MCF 10A (cell line): ENCODE results near the gene OBSCN. TPM values are rescaled to one million over a fixed set of nuclear protein-coding genes. Genes with fewer than 3 reads are reported as not detected.

Experiments
- BruUV-seq: library from RNA; stranded (reverse); fragments of 400-500 nt; replicated peaks from 2 replicates; lab custom pipeline; 2021; lab: Mats Ljungman, UMichigan
- CTCF ChIA-PET: fragments of 300-600 bp; sonication (Branson Sonifier 250); formaldehyde crosslinking; extraction: SDS; loops from one replicate; lab custom pipeline; 2021; ENCODE audit warnings: antibody characterized with exemption, inconsistent platforms; lab: Yijun Ruan, JAX
- POLR2A ChIA-PET: fragments of 300-600, 350-650 bp; sonication (Branson Sonifier 250); formaldehyde crosslinking; extraction: SDS; loops from one replicate; lab custom pipeline; 2020; ENCODE audit warnings: antibody characterized with exemption, inconsistent platforms; lab: Yijun Ruan, JAX
- DNase-seq: peaks from one replicate; pipeline ENCODE4 v3.0.0-alpha.2; 2018; ENCODE audit not compliant: unreplicated experiment
- H3K27ac Mint-ChIP-seq: one replicate; pipeline ENCODE4 v1.8.0; 2022; ENCODE audit warnings: mild to moderate bottlenecking, low read depth, mixed read lengths; ENCODE audit not compliant: unreplicated experiment
- H3K27me3 Mint-ChIP-seq: one replicate; pipeline ENCODE4 v1.8.0; 2022; ENCODE audit warnings: mixed read lengths; ENCODE audit not compliant: insufficient read depth, unreplicated experiment
- H3K36me3 Mint-ChIP-seq: one replicate; pipeline ENCODE4 v1.8.0; 2022; ENCODE audit warnings: mild to moderate bottlenecking, moderate library complexity, mixed read lengths; ENCODE audit not compliant: insufficient read depth, unreplicated experiment
- H3K4me1 Mint-ChIP-seq: one replicate; pipeline ENCODE4 v1.8.0; 2022; ENCODE audit warnings: mixed read lengths; ENCODE audit not compliant: insufficient read depth, unreplicated experiment
- H3K4me3 Mint-ChIP-seq: one replicate; pipeline ENCODE4 v1.8.0; 2022; ENCODE audit warnings: mild to moderate bottlenecking, moderate library complexity, mixed read lengths; ENCODE audit not compliant: unreplicated experiment
- H3K9me3 Mint-ChIP-seq: one replicate; pipeline ENCODE4 v1.8.0; 2022; ENCODE audit warnings: mixed read lengths; ENCODE audit not compliant: unreplicated experiment
- intact Hi-C: fragments of 100-400 bp; cut with micrococcal nuclease; formaldehyde crosslinking; loops from 2 replicates; pipeline ENCODE4 v1.14.1; 2022
- total RNA-seq: library from RNA; stranded (reverse); gene quantifications from 2 replicates; pipeline ENCODE4 v1.2.3, GENCODE V29; 2022
- TF ChIP-seq, protein P1 (sequence below): fragments of 200-600 bp; IDR thresholded peaks from one replicate; pipeline ENCODE4 v1.8.0; 2022; ENCODE audit warnings: antibody characterized with exemption, mild to moderate bottlenecking; ENCODE audit not compliant: unreplicated experiment

The OBSCN gene
- total RNA-seq, 1 experiment from 2014 or later = 22.6 TPM

DNA sequence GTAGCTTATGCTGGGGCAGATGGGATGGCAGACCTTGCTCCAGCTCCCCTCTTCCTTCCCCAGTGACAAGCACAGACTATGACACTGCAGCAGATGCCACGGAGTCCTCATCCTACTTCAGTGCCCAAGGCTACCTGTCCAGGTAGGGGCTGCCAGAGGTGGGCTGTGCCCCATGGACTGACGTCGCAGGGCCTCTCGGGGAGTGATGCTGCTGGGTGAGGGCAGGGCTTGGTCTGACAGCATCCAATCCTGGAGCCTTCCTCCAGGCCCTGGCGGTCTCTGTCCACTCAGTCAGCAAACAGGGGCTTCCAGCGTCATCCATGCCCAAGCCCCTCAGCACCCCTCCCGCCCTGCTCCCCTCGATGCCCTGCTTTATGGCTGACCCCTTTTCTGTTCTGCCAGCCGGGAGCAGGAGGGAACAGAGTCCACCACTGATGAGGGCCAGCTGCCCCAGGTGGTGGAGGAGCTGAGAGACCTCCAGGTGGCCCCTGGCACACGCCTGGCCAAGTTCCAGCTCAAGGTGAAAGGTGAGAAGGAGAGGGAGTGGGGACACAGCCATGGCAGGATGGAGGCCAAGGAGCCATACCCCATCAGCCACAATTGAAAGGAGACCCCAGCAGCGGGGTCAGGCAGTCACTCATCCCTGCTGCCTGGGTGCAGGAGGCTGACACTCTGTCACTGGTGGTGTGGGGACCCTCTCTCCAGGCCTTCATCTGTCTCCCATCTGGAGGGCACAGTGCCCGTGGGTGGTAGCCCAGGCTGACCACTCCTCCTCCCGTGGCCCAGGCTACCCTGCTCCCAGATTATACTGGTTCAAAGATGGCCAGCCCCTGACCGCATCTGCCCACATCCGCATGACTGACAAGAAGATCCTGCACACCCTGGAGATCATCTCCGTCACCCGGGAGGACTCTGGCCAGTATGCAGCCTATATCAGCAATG is 125.2 kb downstream of the OBSCN start:
- Mint-ChIP-seq H3K27me3 (no peaks in the 10 kb centered on the region), H3K4me3 (no peak overlapping the region), H3K9me3 (no peaks in the 10 kb centered on the region), H3K27ac (no peak overlapping the region), H3K36me3 (no peaks in the 10 kb centered on the region), H3K4me1 (no peaks in the 10 kb centered on the region)
- BruUV-seq = no TSS peak
- ChIA-PET POLR2A (no interaction called here), CTCF (interaction anchor here (1.0 kb wide), 1 partner anchor 9 kb away, joined by 3 read pairs; no protein-coding TSS in a partner anchor)
- TF ChIP-seq, protein P1, sequence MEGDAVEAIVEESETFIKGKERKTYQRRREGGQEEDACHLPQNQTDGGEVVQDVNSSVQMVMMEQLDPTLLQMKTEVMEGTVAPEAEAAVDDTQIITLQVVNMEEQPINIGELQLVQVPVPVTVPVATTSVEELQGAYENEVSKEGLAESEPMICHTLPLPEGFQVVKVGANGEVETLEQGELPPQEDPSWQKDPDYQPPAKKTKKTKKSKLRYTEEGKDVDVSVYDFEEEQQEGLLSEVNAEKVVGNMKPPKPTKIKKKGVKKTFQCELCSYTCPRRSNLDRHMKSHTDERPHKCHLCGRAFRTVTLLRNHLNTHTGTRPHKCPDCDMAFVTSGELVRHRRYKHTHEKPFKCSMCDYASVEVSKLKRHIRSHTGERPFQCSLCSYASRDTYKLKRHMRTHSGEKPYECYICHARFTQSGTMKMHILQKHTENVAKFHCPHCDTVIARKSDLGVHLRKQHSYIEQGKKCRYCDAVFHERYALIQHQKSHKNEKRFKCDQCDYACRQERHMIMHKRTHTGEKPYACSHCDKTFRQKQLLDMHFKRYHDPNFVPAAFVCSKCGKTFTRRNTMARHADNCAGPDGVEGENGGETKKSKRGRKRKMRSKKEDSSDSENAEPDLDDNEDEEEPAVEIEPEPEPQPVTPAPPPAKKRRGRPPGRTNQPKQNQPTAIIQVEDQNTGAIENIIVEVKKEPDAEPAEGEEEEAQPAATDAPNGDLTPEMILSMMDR = no peak
- intact Hi-C loops = no loop called here
- no peak for DNase-seq

DNA sequence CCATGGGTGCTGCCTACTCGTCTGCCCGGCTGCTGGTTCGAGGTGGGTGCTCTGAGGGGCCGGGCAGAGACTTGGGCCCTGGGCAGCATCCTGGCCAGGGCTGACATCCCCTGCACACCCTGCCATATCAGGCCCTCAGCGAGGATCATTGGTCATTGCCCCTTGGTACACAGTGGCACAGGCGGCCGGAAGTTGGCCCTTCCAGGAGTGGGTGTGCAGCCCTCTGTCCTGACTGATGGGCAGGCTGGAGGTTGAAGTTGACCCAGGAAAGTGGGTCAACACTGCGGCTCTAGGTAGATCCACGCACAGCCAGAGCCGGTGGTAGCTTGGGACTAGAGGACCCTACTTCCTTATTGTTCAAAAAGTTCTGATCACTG is 125.9 kb downstream of the OBSCN start:
- H3K27ac Mint-ChIP-seq = no peak overlapping the region
- H3K4me3 Mint-ChIP-seq = no peak overlapping the region
- intact Hi-C loops = no loop called here
- TF ChIP-seq, protein P1 = no peak
- H3K9me3 Mint-ChIP-seq = no peaks in the 10 kb centered on the region
- no peak for DNase-seq
- no peaks in the 10 kb centered on the region for H3K27me3 Mint-ChIP-seq
- H3K4me1 Mint-ChIP-seq = no peaks in the 10 kb centered on the region
- ChIA-PET POLR2A (no interaction called here), CTCF (no interaction called here)
- no peaks in the 10 kb centered on the region for H3K36me3 Mint-ChIP-seq
- BruUV-seq = no TSS peak

DNA sequence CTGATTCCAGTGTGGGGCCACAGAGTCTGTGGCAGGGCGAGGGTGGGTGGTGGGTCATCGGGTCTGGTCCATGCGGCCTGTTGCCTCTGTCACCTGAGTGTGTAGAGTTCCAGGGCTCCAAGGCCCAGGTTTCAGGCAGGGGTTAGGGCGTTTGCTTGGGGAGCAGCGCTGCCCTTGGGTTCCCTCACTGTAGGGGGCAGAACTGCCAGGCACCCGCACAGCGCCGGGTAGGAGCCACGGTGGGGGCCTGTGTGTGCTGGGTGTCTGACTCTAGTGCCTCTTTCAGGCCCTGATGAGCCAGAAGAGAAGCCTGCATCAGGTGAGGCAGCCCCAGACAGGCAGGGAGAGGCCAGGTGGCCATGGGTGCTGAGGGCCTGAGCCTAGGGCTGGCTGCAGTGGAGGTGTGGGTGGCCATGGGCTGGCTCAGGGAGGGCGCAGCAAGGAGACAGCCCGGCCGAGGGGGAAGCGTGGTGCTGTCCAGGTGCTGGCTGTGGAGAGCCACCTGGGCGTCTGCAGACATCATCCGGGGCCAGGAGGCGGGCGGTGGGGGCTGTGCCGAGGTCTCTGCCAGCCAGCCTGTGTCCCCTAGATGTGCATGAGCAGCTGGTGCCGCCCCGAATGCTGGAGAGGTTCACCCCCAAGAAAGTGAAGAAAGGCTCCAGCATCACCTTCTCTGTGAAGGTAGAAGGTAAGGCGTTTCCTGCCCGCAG is 126.5 kb downstream of the OBSCN start:
- ChIA-PET POLR2A (no interaction called here), CTCF (interaction anchor here (0.7 kb wide), 1 partner anchor 13 kb away, joined by 4 read pairs; no protein-coding TSS in a partner anchor)
- intact Hi-C loops = no loop called here
- Mint-ChIP-seq H3K27me3 (no peaks in the 10 kb centered on the region), H3K4me3 (no peak overlapping the region), H3K27ac (no peak overlapping the region), H3K4me1 (no peaks in the 10 kb centered on the region), H3K9me3 (no peaks in the 10 kb centered on the region), H3K36me3 (no peaks in the 10 kb centered on the region)
- DNase-seq = no peak
- no TSS peak for BruUV-seq
- TF ChIP-seq, protein P1 = no peak

DNA sequence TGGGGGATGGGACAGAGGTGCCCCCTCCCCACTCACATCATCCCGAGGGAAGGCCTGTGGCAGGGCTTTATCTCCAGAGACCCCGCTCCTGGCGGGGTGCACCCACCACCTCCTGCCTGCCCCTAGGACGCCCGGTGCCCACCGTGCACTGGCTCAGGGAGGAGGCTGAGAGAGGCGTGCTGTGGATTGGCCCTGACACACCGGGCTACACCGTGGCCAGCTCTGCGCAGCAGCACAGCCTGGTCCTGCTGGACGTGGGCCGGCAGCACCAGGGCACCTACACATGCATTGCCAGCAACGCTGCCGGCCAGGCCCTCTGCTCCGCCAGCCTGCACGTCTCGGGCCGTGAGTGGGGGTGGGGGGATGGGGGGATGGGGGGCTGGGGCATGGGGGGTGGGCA is 127.1 kb downstream of the OBSCN start:
- Mint-ChIP-seq H3K9me3 (no peaks in the 10 kb centered on the region), H3K4me3 (no peak overlapping the region), H3K4me1 (no peaks in the 10 kb centered on the region), H3K36me3 (no peaks in the 10 kb centered on the region), H3K27ac (no peak overlapping the region), H3K27me3 (no peaks in the 10 kb centered on the region)
- intact Hi-C loops = no loop called here
- no TSS peak for BruUV-seq
- TF ChIP-seq, protein P1 = no peak
- POLR2A ChIA-PET = no interaction called here
- no peak for DNase-seq
- CTCF ChIA-PET = interaction anchor here (0.7 kb wide), 1 partner anchor 13 kb away, joined by 4 read pairs; no protein-coding TSS in a partner anchor
